GM12878 (cell line): ENCODE results near the gene ETS1. TPM values are rescaled to one million over a fixed set of nuclear protein-coding genes. Genes with fewer than 3 reads are reported as not detected.

Experiments
- ATAC-seq: fragments of 200-7000 bp; cut with Tn5 transposase; 3 replicates; pipeline ENCODE4 v1.9.1; 2020; ENCODE audit warnings: mild to moderate bottlenecking, moderate library complexity
- BruUV-seq: library from RNA; stranded (reverse); fragments of 400-500 nt; replicated peaks from 2 replicates; lab custom pipeline; 2021; lab: Mats Ljungman, UMichigan
- CTCF ChIA-PET: fragments of 300-600 bp; sonication (Branson Sonifier 250); formaldehyde crosslinking; extraction: SDS; loops from one replicate; lab custom pipeline; 2021; ENCODE audit warnings: inconsistent platforms; lab: Yijun Ruan, JAX
- POLR2A ChIA-PET: fragments of 350-600 bp; formaldehyde crosslinking; extraction: SDS; loops from one replicate; lab custom pipeline; 2021; ENCODE audit warnings: inconsistent platforms; lab: Charles Lee
- RAD21 ChIA-PET: fragments of 300-600 bp; sonication (Branson Sonifier 250); formaldehyde crosslinking; loops from one replicate; lab custom pipeline; 2023; ENCODE audit warnings: antibody characterized with exemption; ENCODE audit not compliant: unreplicated experiment; lab: Charles Lee
- SMC1A ChIA-PET: fragments of 300-600 bp; sonication (Branson Sonifier 250); formaldehyde crosslinking; loops from one replicate; lab custom pipeline; 2023; ENCODE audit not compliant: unreplicated experiment, uncharacterized antibody; lab: Charles Lee
- DNase-seq: peaks from one replicate; pipeline ENCODE4 v3.0.0-alpha.2; 2011; ENCODE audit warnings: low read depth, low spot score
- FAIRE-seq: peaks from 3 replicates; lab custom pipeline; 2011; peaks lifted over from hg19 to GRCh38; lab: Jason Lieb, UNC
- H2AFZ ChIP-seq: 2 replicates; pipeline ENCODE4 v1.6.0; 2011; ENCODE audit warnings: low read depth, low read length, control low read depth; ENCODE audit not compliant: control insufficient read depth
- H3K27ac ChIP-seq: 2 replicates; pipeline ENCODE4 v1.5.1; 2011; ENCODE audit warnings: control low read depth; ENCODE audit not compliant: control insufficient read depth, insufficient read depth
- H3K27me3 ChIP-seq, 2 experiments: replicated peaks in 1 of 2; 2 replicates each; pipeline versions ENCODE4 v1.6.0 to v1.6.1; 2011; ENCODE audit warnings: low read length in 1 of 2; ENCODE audit not compliant: control insufficient read depth in 2 of 2, insufficient read depth in 2 of 2
- H3K36me3 ChIP-seq, 2 experiments: 2 replicates each; pipeline ENCODE4 v1.5.1; 2011; ENCODE audit warnings: low read length in 1 of 2; ENCODE audit not compliant: control insufficient read depth in 2 of 2, insufficient read depth in 2 of 2
- H3K4me1 ChIP-seq: 2 replicates; pipeline ENCODE4 v1.6.1; 2011; ENCODE audit warnings: mild to moderate bottlenecking, low read length, moderate library complexity, mixed read lengths; ENCODE audit not compliant: control insufficient read depth, insufficient read depth
- H3K4me2 ChIP-seq: 2 replicates; pipeline ENCODE4 v1.6.0; 2011; ENCODE audit warnings: control low read depth; ENCODE audit not compliant: control insufficient read depth, insufficient read depth
- H3K4me3 ChIP-seq: fragments of 200-600 bp; sonication (generic); 2 replicates; pipeline ENCODE4 v1.5.1; 2016
- H3K79me2 ChIP-seq: 2 replicates; pipeline ENCODE4 v1.6.0; 2011; ENCODE audit warnings: low read length; ENCODE audit not compliant: control insufficient read depth, insufficient read depth
- H3K9ac ChIP-seq: 2 replicates; pipeline ENCODE4 v1.8.0; 2011; ENCODE audit warnings: low read length, control low read depth, mixed read lengths; ENCODE audit not compliant: control insufficient read depth, insufficient read depth
- H3K9me3 ChIP-seq: replicated peaks from 3 replicates; pipeline ENCODE4 v1.5.1; 2011; ENCODE audit warnings: mild to moderate bottlenecking, low read length; ENCODE audit not compliant: control insufficient read depth, insufficient read depth
- H4K20me1 ChIP-seq: 2 replicates; pipeline ENCODE4 v1.6.0; 2011; ENCODE audit not compliant: control insufficient read depth, insufficient read depth
- CBX5 ChIP-seq: sonication (generic); IDR thresholded peaks from 2 replicates; pipeline ENCODE4 v1.6.1; 2016; ENCODE audit warnings: low read depth, moderate library complexity, mild to moderate bottlenecking, inconsistent platforms
- CEBPB ChIP-seq, 2 experiments: fragments of 150-350 bp in 1 of 2; IDR thresholded peaks; 2 replicates each; pipeline ENCODE4 v1.6.1; 2012 to 2014; ENCODE audit warnings: low read depth in 2 of 2, low read length in 2 of 2, borderline replicate concordance in 1 of 2, inconsistent platforms in 1 of 2
- CHD2 ChIP-seq: IDR thresholded peaks from 2 replicates; pipeline ENCODE4 v1.6.1; 2011; ENCODE audit warnings: low read depth, low read length, improper control_type of control experiment, borderline replicate concordance
- GABPA ChIP-seq: IDR thresholded peaks from 2 replicates; pipeline ENCODE4 v1.6.1; 2014; ENCODE audit warnings: antibody characterized with exemption, low read depth, mild to moderate bottlenecking, inconsistent platforms
- IKZF2 ChIP-seq, 2 experiments: fragments of 450-650 bp; IDR thresholded peaks; 2 replicates each; pipeline ENCODE4 v1.6.1; 2017; ENCODE audit warnings: mild to moderate bottlenecking in 2 of 2, moderate library complexity in 2 of 2
- KLF5 ChIP-seq: fragments of 450-650 bp; IDR thresholded peaks from 2 replicates; pipeline ENCODE4 v1.6.1; 2014; ENCODE audit warnings: mild to moderate bottlenecking; ENCODE audit not compliant: partially characterized antibody
- NFXL1 ChIP-seq: fragments of 450-650 bp; IDR thresholded peaks from 2 replicates; pipeline ENCODE4 v1.6.1; 2017; ENCODE audit warnings: antibody characterized with exemption, mild to moderate bottlenecking, borderline replicate concordance
- POLR2AphosphoS5 ChIP-seq: IDR thresholded peaks from 2 replicates; pipeline ENCODE4 v1.6.1; 2011; ENCODE audit warnings: mild to moderate bottlenecking, low read length, inconsistent platforms
- SPI1 ChIP-seq: IDR thresholded peaks from 2 replicates; pipeline ENCODE4 v1.6.1; 2011; ENCODE audit warnings: low read depth, mild to moderate bottlenecking, low read length, moderate library complexity, borderline replicate concordance; ENCODE audit not compliant: insufficient read depth
- SREBF2 ChIP-seq: IDR thresholded peaks from 2 replicates; pipeline ENCODE4 v1.6.1; 2012; ENCODE audit warnings: mild to moderate bottlenecking, low read length
- ZBTB11 ChIP-seq: fragments of 450-650 bp; formaldehyde crosslinking; IDR thresholded peaks from 2 replicates; pipeline ENCODE4 v1.5.0; 2022; ENCODE audit warnings: mild to moderate bottlenecking, missing genetic modification characterization
- ZNF274 ChIP-seq: IDR thresholded peaks from one replicate; pipeline ENCODE4 v1.8.0; 2011; ENCODE audit not compliant: insufficient read length, insufficient read depth
- WGBS: methylation state at CpG from one replicate; pipeline ENCODE4 v1.1.6; 2016; ENCODE audit warnings: low lambda C conversion rate; ENCODE audit not compliant: insufficient replicate concordance, insufficient coverage; ENCODE audit errors: missing lambda C conversion rate; 5-methylcytosine and 5-hydroxymethylcytosine counted together
- in situ Hi-C: fragments of 300-500 bp; cut with MboI; formaldehyde crosslinking; loops from 9 replicates; pipeline ENCODE4 v1.14.3; 2018; ENCODE audit warnings: mixed read lengths
- intact Hi-C: fragments of 100-400 bp; cut with micrococcal nuclease; formaldehyde crosslinking; loops from one replicate; pipeline ENCODE4 v1.14.2; 2022; ENCODE audit not compliant: unreplicated experiment
- polyA plus RNA-seq, 11 experiments: library from polyadenylated mRNA; depleted of rRNA in 4 of 11; unstranded in 6 of 11; stranded (reverse) in 5 of 11; fragments of >200 nt; fragmentation: Nextera tagmentation in 4 of 11; fragmentation: Illumina TruSeq in 1 of 11; extraction: Ambion mirVana in 4 of 11; extraction: Trizol in 1 of 11; gene quantifications; 1 replicate in 1 of 11; 2 replicates in 10 of 11; pipeline versions ENCODE4 v1.2.1 to v1.2.3, GENCODE V29; 2011 to 2016; ENCODE audit warnings: inconsistent platforms in 2 of 11, missing spikeins in 2 of 11, low read depth in 1 of 11
- total RNA-seq, 4 experiments: library from RNA; depleted of rRNA in 3 of 4; stranded (reverse); fragments of >200 nt in 3 of 4; fragmentation: Illumina TruSeq in 1 of 4; extraction: Trizol in 1 of 4; gene quantifications; 2 replicates each; pipeline versions ENCODE4 v1.2.1 to v1.2.3, GENCODE V29; 2013 to 2021
- TF ChIP-seq, protein P1 (sequence below): IDR thresholded peaks from 2 replicates; pipeline ENCODE4 v1.6.1; 2011; ENCODE audit warnings: mild to moderate bottlenecking, low read depth, low read length, moderate library complexity; ENCODE audit not compliant: insufficient replicate concordance
- TF ChIP-seq, protein P2 (sequence below): fragments of 450-650 bp; IDR thresholded peaks from 2 replicates; pipeline ENCODE4 v1.6.1; 2017; ENCODE audit warnings: borderline replicate concordance
- TF ChIP-seq, protein P3 (sequence below): fragments of 450-650 bp; IDR thresholded peaks from 2 replicates; pipeline ENCODE4 v1.6.1; 2016; ENCODE audit warnings: mild to moderate bottlenecking

The ETS1 gene
- total and polyA plus RNA-seq, 10 of the 15 experiments (the other 5 are each of a cell fraction or from before 2014, with no cell fraction given) = 12.5 to 112 (median 55.5) TPM

- WGBS = 97% methylated on average over 7 of the region's 7 CpGs
- Histone ChIP-seq H2AFZ (no peak overlapping the region), H3K4me2 (no peak overlapping the region), H3K4me1 (no peaks in the 10 kb centered on the region), H3K27me3 (no peaks in the 10 kb centered on the region; a peak in 1 of 4 replicates), H3K27ac (no peak overlapping the region), H3K79me2 (no peaks in the 10 kb centered on the region), H3K36me3 (no peaks in the 10 kb centered on the region), H3K4me3 (no peak overlapping the region), H3K9ac (no peak overlapping the region), H3K9me3 (no peaks in the 10 kb centered on the region), H4K20me1 (no peaks in the 10 kb centered on the region)
- no peak for DNase-seq
- ChIA-PET POLR2A (no interaction called here), RAD21 (interaction anchor here (0.7 kb wide), 1 partner anchor 38 kb away, joined by 3 read pairs; no protein-coding TSS in a partner anchor), CTCF (interaction anchor here (0.9 kb wide), 1 partner anchor 13 kb away, joined by 3 read pairs; no protein-coding TSS in a partner anchor), SMC1A (no interaction called here)
- TF ChIP-seq IKZF2 (IDR thresholded peaks at IDR 0.05) = no peak
- TF ChIP-seq, protein P1, sequence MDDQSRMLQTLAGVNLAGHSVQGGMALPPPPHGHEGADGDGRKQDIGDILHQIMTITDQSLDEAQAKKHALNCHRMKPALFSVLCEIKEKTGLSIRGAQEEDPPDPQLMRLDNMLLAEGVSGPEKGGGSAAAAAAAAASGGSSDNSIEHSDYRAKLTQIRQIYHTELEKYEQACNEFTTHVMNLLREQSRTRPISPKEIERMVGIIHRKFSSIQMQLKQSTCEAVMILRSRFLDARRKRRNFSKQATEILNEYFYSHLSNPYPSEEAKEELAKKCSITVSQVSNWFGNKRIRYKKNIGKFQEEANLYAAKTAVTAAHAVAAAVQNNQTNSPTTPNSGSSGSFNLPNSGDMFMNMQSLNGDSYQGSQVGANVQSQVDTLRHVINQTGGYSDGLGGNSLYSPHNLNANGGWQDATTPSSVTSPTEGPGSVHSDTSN = no peak
- no peak for TF ChIP-seq KLF5
- TF ChIP-seq, protein P2, sequence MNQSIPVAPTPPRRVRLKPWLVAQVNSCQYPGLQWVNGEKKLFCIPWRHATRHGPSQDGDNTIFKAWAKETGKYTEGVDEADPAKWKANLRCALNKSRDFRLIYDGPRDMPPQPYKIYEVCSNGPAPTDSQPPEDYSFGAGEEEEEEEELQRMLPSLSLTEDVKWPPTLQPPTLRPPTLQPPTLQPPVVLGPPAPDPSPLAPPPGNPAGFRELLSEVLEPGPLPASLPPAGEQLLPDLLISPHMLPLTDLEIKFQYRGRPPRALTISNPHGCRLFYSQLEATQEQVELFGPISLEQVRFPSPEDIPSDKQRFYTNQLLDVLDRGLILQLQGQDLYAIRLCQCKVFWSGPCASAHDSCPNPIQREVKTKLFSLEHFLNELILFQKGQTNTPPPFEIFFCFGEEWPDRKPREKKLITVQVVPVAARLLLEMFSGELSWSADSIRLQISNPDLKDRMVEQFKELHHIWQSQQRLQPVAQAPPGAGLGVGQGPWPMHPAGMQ = no peak
- TF ChIP-seq CBX5 = no peak
- no peak for TF ChIP-seq ZBTB11 (CRISPR knock-in tag)
- no peak for TF ChIP-seq POLR2AphosphoS5
- no peak for TF ChIP-seq SREBF2
- TF ChIP-seq, protein P3, sequence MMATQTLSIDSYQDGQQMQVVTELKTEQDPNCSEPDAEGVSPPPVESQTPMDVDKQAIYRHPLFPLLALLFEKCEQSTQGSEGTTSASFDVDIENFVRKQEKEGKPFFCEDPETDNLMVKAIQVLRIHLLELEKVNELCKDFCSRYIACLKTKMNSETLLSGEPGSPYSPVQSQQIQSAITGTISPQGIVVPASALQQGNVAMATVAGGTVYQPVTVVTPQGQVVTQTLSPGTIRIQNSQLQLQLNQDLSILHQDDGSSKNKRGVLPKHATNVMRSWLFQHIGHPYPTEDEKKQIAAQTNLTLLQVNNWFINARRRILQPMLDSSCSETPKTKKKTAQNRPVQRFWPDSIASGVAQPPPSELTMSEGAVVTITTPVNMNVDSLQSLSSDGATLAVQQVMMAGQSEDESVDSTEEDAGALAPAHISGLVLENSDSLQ = no peak
- no peak for TF ChIP-seq NFXL1
- TF ChIP-seq ZNF274 = no peak
- TF ChIP-seq CEBPB (IDR thresholded peaks at IDR 0.05; ENCODE audit: borderline replicate concordance in 1 of 2, low read depth in 2 of 2, low read length in 2 of 2) = no peak
- TF ChIP-seq GABPA = no peak
- no peak for TF ChIP-seq CHD2
- no peak for TF ChIP-seq SPI1
- FAIRE-seq = no peak
- intact Hi-C loops (no loop called here), in situ Hi-C loops (no loop called here)
- no peak for ATAC-seq
- no TSS peak for BruUV-seq
These were observed 669 bp downstream of the ETS1 start for GRCh38 chr11:128586689-128587088.
